ENCODE results near the gene MEIOSIN. TPM values are rescaled to one million over a fixed set of nuclear protein-coding genes. Genes with fewer than 3 reads are reported as not detected.

Gene MEIOSIN
- total and polyA plus RNA-seq, 2 of the 4 experiments (the other 2 are of a cell fraction), result not detected

DNA sequence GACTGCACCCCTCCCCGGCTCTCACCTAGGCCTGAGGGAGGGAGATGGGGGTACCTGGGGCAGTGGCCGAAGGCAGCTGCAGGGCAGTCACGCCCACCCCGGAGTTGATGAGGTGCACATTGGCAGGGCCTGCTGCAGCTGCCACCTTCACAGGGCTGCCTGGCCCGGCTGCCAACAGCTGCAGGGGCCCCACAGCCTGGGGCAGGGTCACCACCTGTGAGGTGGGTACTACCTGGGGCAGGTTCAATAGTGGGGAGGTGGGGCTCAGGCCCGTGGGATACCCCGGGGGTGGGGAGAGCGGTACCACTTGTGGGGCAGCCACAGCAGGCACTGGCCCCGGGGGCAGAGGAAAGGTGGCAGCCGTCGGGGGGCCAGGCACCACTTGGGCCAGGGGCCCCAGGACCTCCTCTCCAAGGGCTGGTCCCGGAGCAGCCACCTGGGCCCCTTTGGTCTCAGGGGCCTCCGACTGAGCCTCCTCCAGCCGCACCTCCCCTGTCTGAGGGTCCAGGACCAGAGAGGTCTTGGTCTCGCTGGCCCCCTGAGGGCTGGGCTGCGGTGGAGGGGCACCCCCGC, 33.1 kb downstream of the MEIOSIN start (continued):
- no peak for TF ChIP-seq FOS (IDR thresholded peaks at IDR 0.05; ENCODE audit: low read depth, low read length)
- no peak for TF ChIP-seq POLR2A (IDR thresholded peaks at IDR 0.05; ENCODE audit: low read depth, low read length)

DNA sequence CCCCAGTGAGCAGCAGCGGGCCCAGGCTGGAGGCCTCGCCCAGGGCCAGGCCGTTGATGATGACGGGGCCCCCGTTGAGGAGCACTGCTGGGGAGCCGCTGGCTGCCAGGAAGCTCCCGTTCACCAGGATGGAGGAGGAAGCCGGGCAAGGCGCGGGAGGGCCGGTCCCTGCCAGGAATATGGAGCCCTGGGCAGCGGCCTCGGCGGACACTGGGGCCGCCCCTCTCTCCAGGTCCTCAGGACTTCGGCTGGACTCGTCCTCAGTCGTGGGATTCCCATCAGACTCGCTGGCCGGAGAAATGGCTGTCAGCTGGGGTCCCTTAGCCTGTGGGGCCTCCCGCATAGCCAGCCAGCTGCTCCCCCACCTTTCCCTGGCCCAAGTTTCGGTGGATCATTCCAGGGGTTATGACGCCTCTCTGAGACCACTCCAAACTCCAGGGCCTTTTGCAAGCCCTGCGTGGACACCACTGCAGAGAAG, 33.7 kb downstream of the MEIOSIN start:
- Histone ChIP-seq H3K27me3 (ENCODE audit: control insufficient read depth, insufficient read depth, low read length) (no peaks in the 10 kb centered on the region), H2AFZ (replicated peaks; ENCODE audit: low read length, poor library complexity) (peak overlapping the region; percentile 88), H4K8ac (ENCODE audit: low read depth in 2 of 2, low read length in 2 of 2) (peak overlapping the region; percentile 15 to 86; a peak in 3 of 4 replicates), H3K9me3 (ENCODE audit: control insufficient read depth, insufficient read depth, low read length) (no peaks in the 10 kb centered on the region), H3K9me1 (ENCODE audit: insufficient read depth, low read length) (no peaks in the 10 kb centered on the region; the same call in 1 of the 2 replicates), H2BK120ac (ENCODE audit: low read depth, low read length) (peak overlapping the region; percentile 63; the same call in 1 of the 2 replicates), H3K56ac (ENCODE audit: extremely low read depth, insufficient read depth, low read length) (peak overlapping the region; percentile 66), H4K91ac (ENCODE audit: insufficient read depth, low read depth, low read length) (peak overlapping the region; percentile 86), H4K20me1 (ENCODE audit: insufficient read depth, low read length) (peaks cover 12% of the 10 kb centered on the region), H3K4me2 (ENCODE audit: low read depth, low read length) (peak overlapping the region; percentile 86), H3K4ac (ENCODE audit: low read depth, low read length) (peak overlapping the region; percentile 85), H3K36me3 (ENCODE audit: control insufficient read depth, insufficient read depth, low read length) (peaks cover 4% of the 10 kb centered on the region; the same call in 1 of the 2 replicates), H4K5ac (ENCODE audit: low read depth, low read length) (peak overlapping the region; percentile 46), H3K4me1 (ENCODE audit: control insufficient read depth, insufficient read depth, low read length) (peaks cover 22% of the 10 kb centered on the region), H2AK5ac (ENCODE audit: low read depth, low read length) (peak overlapping the region; percentile 81), H3K23ac (ENCODE audit: low read depth, low read length) (peak overlapping the region; percentile 91), H2BK5ac (ENCODE audit: low read depth, low read length, poor library complexity, severe bottlenecking) (peak overlapping the region; percentile 83), H3K14ac (replicated peaks; ENCODE audit: low read depth, low read length) (peak overlapping the region; percentile 88), H3K4me3 (ENCODE audit: insufficient read depth, low read depth, low read length) (peak overlapping the region; percentile 62), H3K9ac (ENCODE audit: low read depth, low read length) (peak overlapping the region; percentile 62), H3K27ac (ENCODE audit: insufficient read depth, low read length) (peak overlapping the region; percentile 78), H2BK15ac (ENCODE audit: low read depth, low read length) (peak overlapping the region; percentile 36; the same call in 1 of the 3 replicates), H2AK9ac (replicated peaks; ENCODE audit: low read depth, low read length, poor library complexity) (peak overlapping the region; percentile 98), H3K79me1 (ENCODE audit: low read depth in 1 of 2, low read length in 2 of 2) (peaks cover 0 to 20% of the 10 kb centered on the region in 2 experiments; a peak in 1 of 4 replicates), H3K18ac (ENCODE audit: low read depth, low read length) (peak overlapping the region; percentile 62), H2BK20ac (ENCODE audit: low read depth, low read length) (no peak overlapping the region; the same call in 1 of the 2 replicates)
- dilution Hi-C loops (cut with HindIII; ENCODE audit: low sequenced_read_pairs, unreplicated experiment), result no loop called here
- CTCF ChIA-PET, result interaction anchor here (0.6 to 1.2 kb wide), 3 partner anchors 32 to 221 kb away, joined by 3 to 6 read pairs (median 4); no protein-coding TSS in a partner anchor
- TF ChIP-seq BHLHE40 (IDR thresholded peaks at IDR 0.05; ENCODE audit: low read depth, low read length) (no peak), FOS (IDR thresholded peaks at IDR 0.05; ENCODE audit: low read depth, low read length) (no peak), CEBPB (IDR thresholded peaks at IDR 0.05; ENCODE audit: low read depth, low read length) (no peak), RCOR1 (IDR thresholded peaks at IDR 0.05; ENCODE audit: insufficient replicate concordance, low read length) (no peak), SMC3 (IDR thresholded peaks at IDR 0.05; ENCODE audit: low read depth, low read length) (no peak), RFX5 (IDR thresholded peaks at IDR 0.05; ENCODE audit: low read depth, low read length) (no peak), NFE2L2 (IDR thresholded peaks at IDR 0.05; ENCODE audit: low read depth, low read length) (no peak), MAZ (IDR thresholded peaks at IDR 0.05; ENCODE audit: borderline replicate concordance, low read depth, low read length) (no peak), RAD21 (IDR thresholded peaks at IDR 0.05; ENCODE audit: low read length) (no peak), MXI1 (IDR thresholded peaks at IDR 0.05; ENCODE audit: borderline replicate concordance, low read depth, low read length) (no peak), POLR2A (IDR thresholded peaks at IDR 0.05; ENCODE audit: low read depth, low read length) (no peak)
- TF ChIP-seq, protein P1, sequence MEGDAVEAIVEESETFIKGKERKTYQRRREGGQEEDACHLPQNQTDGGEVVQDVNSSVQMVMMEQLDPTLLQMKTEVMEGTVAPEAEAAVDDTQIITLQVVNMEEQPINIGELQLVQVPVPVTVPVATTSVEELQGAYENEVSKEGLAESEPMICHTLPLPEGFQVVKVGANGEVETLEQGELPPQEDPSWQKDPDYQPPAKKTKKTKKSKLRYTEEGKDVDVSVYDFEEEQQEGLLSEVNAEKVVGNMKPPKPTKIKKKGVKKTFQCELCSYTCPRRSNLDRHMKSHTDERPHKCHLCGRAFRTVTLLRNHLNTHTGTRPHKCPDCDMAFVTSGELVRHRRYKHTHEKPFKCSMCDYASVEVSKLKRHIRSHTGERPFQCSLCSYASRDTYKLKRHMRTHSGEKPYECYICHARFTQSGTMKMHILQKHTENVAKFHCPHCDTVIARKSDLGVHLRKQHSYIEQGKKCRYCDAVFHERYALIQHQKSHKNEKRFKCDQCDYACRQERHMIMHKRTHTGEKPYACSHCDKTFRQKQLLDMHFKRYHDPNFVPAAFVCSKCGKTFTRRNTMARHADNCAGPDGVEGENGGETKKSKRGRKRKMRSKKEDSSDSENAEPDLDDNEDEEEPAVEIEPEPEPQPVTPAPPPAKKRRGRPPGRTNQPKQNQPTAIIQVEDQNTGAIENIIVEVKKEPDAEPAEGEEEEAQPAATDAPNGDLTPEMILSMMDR (conservative IDR thresholded peaks at IDR 0.05; ENCODE audit: low read depth, low read length), result no peak
- TF ChIP-seq, protein P2, sequence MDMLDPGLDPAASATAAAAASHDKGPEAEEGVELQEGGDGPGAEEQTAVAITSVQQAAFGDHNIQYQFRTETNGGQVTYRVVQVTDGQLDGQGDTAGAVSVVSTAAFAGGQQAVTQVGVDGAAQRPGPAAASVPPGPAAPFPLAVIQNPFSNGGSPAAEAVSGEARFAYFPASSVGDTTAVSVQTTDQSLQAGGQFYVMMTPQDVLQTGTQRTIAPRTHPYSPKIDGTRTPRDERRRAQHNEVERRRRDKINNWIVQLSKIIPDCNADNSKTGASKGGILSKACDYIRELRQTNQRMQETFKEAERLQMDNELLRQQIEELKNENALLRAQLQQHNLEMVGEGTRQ (IDR thresholded peaks at IDR 0.05; ENCODE audit: low read depth, low read length), result no peak
- POLR2A ChIA-PET (ENCODE audit: unreplicated experiment), result interaction anchor here (0.6 kb wide), 1 partner anchor 24 kb away, joined by 4 read pairs; no protein-coding TSS in a partner anchor
- in situ Hi-C loops (cut with MboI; ENCODE audit: low sequenced_read_pairs), result no loop called here
- DNase-seq (peak; percentile 16), ATAC-seq (ENCODE audit: low read depth) (no peak)
- WGBS, 2 experiments (ENCODE audit: extremely low coverage in 2 of 2, insufficient read length in 1 of 2), result 6% methylated on average over 13 of the region's 24 CpGs; no CpG with 5 or more reads in 1 of the 2 experiments
- intact Hi-C loops (cut with micrococcal nuclease), result loop anchor here (2.0 kb wide), 1 partner anchor 36 kb away; the partner anchor contains the start of gene FBXO46
- no TSS peak for BruUV-seq (replicated peaks)
